ENCODE measurements around the gene ASXL2. TPM values are rescaled to one million over a fixed set of nuclear protein-coding genes. Genes with fewer than 3 reads are reported as not detected.

The ASXL2 gene
- total RNA-seq, 4 donors from 2014 or later = 12.5 to 24.5 (median 21.0) TPM

DNA sequence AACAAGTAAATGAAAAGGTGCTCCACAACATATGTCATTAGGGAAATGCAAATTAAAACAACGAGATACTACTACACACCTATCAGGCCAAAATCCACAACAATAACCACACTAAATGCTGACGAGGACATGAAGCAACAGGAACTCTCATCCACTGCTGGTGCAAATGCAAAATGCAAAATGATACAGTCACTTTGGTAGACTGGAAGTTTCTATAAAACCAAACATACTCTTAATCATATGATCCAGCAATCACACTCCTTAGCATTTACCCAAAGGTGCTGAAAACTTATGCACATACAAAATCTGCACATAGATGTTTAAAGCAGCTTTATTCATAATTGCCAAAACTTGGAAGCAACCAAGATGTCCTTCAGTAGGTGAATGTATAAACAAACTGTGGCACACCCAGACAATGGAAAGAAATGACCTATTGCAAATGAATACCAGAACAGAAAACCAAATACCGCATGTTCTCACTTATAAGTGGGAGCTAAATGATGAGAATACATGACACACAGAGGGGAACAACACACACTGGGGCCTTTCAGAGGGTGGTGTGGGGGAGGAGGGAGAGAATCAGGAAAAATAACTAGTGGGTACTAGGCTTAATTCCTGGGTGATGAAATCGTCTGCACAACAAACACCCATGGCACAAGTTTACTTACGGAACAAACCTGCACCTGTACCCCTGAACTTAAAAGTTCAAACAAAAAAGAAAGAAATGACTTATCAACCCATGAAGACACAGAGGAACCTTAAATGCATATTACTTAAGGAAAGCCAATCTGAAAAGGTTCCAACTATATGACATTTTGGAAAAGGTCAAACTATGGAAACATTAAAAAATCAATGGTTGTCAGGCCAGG lies 80.4 kb downstream of the ASXL2 start:
- no peak overlapping the region for H3K27ac ChIP-seq

DNA sequence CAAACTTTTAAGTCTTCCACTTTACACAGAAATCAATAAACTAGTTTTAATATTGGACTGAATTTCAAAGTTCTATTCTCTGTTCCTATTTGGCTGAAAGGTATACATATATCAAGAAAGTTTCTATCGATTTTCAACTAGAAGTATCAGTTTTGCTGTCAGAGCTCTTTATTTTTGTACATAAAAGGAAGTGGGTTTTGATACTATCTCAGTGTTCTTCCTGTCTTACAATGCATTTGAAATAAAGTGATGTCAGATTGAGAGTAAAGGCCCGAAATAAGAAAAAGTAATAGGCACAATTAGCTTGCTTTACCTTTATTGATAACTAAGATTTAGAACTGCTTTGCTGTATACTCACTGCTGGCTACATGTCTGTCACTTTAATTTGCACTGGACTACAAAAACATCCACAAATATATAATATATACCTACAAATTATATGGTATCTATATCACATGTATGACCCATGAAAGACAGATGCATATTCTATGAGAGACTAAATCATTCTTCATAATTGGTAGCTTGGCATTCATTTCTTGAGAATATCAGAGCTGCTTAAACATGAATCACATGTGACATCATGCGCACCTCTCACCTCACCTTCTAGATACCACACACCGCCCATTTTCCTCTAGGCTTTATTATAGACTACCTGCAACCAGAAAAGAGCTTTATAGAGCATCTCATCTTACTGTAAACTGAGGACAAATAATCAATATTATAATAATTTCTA lies 83.6 kb downstream of the ASXL2 start:
- no peak for TF ChIP-seq POLR2A (IDR thresholded peaks at IDR 0.05)
- TF ChIP-seq, protein P1, sequence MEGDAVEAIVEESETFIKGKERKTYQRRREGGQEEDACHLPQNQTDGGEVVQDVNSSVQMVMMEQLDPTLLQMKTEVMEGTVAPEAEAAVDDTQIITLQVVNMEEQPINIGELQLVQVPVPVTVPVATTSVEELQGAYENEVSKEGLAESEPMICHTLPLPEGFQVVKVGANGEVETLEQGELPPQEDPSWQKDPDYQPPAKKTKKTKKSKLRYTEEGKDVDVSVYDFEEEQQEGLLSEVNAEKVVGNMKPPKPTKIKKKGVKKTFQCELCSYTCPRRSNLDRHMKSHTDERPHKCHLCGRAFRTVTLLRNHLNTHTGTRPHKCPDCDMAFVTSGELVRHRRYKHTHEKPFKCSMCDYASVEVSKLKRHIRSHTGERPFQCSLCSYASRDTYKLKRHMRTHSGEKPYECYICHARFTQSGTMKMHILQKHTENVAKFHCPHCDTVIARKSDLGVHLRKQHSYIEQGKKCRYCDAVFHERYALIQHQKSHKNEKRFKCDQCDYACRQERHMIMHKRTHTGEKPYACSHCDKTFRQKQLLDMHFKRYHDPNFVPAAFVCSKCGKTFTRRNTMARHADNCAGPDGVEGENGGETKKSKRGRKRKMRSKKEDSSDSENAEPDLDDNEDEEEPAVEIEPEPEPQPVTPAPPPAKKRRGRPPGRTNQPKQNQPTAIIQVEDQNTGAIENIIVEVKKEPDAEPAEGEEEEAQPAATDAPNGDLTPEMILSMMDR (IDR thresholded peaks at IDR 0.05 in 4 of 5, conservative IDR thresholded peaks at IDR 0.05 in 1 of 5) = no peak
- in situ Hi-C loops (cut with MboI; ENCODE audit: low sequenced_read_pairs in 4 of 4) = no loop called here
- peaks cover 0 to 20% of the 10 kb centered on the region in 2 donors for H3K36me3 ChIP-seq
- DNase-seq = no peak
- H3K27me3 ChIP-seq = no peaks in the 10 kb centered on the region
- H3K27ac ChIP-seq = no peak overlapping the region
- intact Hi-C loops (cut with DNase I; ENCODE audit: low total_unique reads) = no loop called here
- no peaks in the 10 kb centered on the region for H3K9me3 ChIP-seq
- ATAC-seq = no peak
- no peaks in the 10 kb centered on the region for H3K4me1 ChIP-seq
- H3K4me3 ChIP-seq = no peak overlapping the region

More for the DNA sequence above, 80.4 kb downstream of the ASXL2 start:
- DNase-seq (no peak), ATAC-seq (no peak)
- in situ Hi-C loops (cut with MboI; ENCODE audit: low sequenced_read_pairs in 4 of 4) (no loop called here), intact Hi-C loops (cut with DNase I; ENCODE audit: low total_unique reads) (no loop called here)
- no peaks in the 10 kb centered on the region for H3K9me3 ChIP-seq
- H3K27me3 ChIP-seq = no peaks in the 10 kb centered on the region
- H3K36me3 ChIP-seq = peaks cover 0 to 22% of the 10 kb centered on the region in 2 donors
- TF ChIP-seq, protein P1 (IDR thresholded peaks at IDR 0.05 in 4 of 5, conservative IDR thresholded peaks at IDR 0.05 in 1 of 5) = no peak
- no peak for TF ChIP-seq POLR2A (IDR thresholded peaks at IDR 0.05)
- no peak overlapping the region for H3K4me3 ChIP-seq
- H3K4me1 ChIP-seq = no peaks in the 10 kb centered on the region

DNA sequence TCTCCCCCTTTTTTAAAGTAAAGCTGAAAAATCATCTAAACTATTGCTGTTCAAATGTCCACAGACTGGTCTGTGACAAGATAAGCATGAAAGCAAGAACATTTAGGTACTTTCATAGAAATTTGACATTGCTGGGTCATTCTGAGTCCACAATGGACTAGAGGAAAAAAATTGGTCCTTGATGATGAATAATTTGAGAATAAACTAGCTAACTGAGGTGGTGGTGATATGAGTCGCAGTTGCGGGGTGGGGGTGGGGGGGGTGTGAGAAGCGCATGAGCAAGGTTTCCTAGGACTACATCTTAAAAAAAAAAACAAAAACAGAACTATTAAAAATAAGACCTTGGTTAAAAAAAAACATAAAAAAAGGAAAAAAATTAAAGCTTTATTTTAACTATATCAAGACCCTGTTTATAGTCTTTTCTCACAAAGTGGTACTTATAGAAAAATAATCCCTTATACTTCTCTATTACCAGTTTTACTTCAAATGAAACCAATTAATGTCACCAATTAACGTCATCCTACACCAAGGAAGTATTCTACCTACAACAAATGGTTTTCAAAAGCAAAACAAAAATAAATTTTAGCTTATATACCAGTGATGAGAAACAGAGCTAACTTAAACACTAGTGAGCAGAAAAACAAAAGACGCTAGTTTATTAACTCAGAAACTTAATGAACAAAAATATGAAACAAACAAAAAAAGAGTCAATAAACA lies 88.1 kb downstream of the ASXL2 start:
- no peak for TF ChIP-seq POLR2A (IDR thresholded peaks at IDR 0.05)
- TF ChIP-seq, protein P1 (IDR thresholded peaks at IDR 0.05 in 4 of 5, conservative IDR thresholded peaks at IDR 0.05 in 1 of 5) = no peak
- Histone ChIP-seq H3K9me3 (no peaks in the 10 kb centered on the region), H3K36me3 (no peaks in the 10 kb centered on the region), H3K27ac (no peak overlapping the region), H3K27me3 (no peaks in the 10 kb centered on the region), H3K4me3 (no peak overlapping the region), H3K4me1 (no peaks in the 10 kb centered on the region)
- in situ Hi-C loops (cut with MboI; ENCODE audit: low sequenced_read_pairs in 4 of 4) = no loop called here
- intact Hi-C loops (cut with DNase I; ENCODE audit: low total_unique reads) = no loop called here
- no peak for DNase-seq
- ATAC-seq = no peak

DNA sequence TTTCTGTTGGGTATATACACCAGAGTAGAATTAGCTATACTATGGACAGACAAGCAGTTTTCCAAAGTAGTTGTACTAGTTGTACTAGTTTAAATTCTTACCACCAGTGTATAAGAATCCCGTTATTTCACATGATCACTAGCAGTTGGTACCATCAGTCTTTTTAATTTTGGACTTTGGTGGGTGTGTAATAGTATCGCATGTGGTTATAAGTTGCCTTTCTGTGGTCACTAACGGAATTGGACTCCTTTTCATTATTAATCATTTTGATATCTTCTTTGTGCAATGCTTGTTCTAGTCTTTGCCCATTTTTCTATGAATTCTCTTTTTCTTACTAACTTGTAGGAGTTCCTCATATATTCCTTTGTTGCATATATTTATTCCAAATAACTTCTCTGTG lies 89.8 kb downstream of the ASXL2 start:
- no peaks in the 10 kb centered on the region for H3K36me3 ChIP-seq
- in situ Hi-C loops (cut with MboI; ENCODE audit: low sequenced_read_pairs in 4 of 4) (no loop called here), intact Hi-C loops (cut with DNase I; ENCODE audit: low total_unique reads) (no loop called here)

More for the DNA sequence above, 89.8 kb downstream of the ASXL2 start:
- TF ChIP-seq, protein P1 (IDR thresholded peaks at IDR 0.05 in 4 of 5, conservative IDR thresholded peaks at IDR 0.05 in 1 of 5) = no peak
- TF ChIP-seq POLR2A (IDR thresholded peaks at IDR 0.05) = no peak
- ATAC-seq (no peak), DNase-seq (no peak)
- Histone ChIP-seq H3K4me3 (no peak overlapping the region), H3K4me1 (no peaks in the 10 kb centered on the region), H3K27me3 (no peaks in the 10 kb centered on the region), H3K9me3 (no peaks in the 10 kb centered on the region), H3K27ac (no peak overlapping the region)
